RWPE1 (cell line): ENCODE measurements around the gene BABAM2.

ENCODE experiments used
- CTCF ChIA-PET: fragments of 350-600 bp; sonication (Branson Sonifier 250); formaldehyde crosslinking; extraction: SDS; loops from one replicate; lab custom pipeline; 2021; lab: Yijun Ruan, JAX
- POLR2A ChIA-PET: fragments of 400-600 bp; formaldehyde crosslinking; extraction: SDS; loops from one replicate; lab custom pipeline; 2020; ENCODE audit warnings: antibody characterized with exemption; ENCODE audit not compliant: low non-redundant PET; lab: Yijun Ruan, JAX
- DNase-seq: peaks from one replicate; pipeline ENCODE4 v3.0.0; 2012; ENCODE audit warnings: low spot score
- H3K27ac ChIP-seq: fragments of 450-650 bp; 2 replicates; pipeline ENCODE4 v1.5.1; 2017
- CTCF ChIP-seq: fragments of 450-650 bp; conservative IDR thresholded peaks from 2 replicates; pipeline ENCODE4 v1.5.1; 2017; ENCODE audit warnings: low read depth, mild to moderate bottlenecking

Gene BABAM2

DNA sequence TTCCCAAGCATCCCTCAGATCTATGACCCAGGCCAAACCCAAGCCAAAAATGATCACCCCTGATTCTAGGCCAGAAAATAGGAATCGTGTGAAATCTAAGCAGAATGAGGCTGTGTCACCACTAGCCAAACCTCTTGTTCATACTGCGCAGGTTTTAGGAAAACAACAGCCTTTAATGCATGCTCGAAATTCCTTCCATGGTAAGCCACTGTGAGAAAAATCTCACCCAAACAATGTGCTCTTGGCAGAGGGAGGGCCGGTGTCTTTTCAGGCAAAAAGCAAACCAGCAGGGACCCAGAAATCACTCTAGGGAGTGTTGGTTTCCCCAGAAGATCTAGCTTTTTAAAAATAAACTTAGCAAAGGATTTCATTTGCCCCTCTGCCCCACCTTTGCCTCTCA, 430.9 kb downstream of the BABAM2 start:
- DNase-seq = no peak
- ChIA-PET CTCF (interaction anchor here (0.5 kb wide), 1 partner anchor 58 kb away, joined by 3 read pairs; no protein-coding TSS in a partner anchor), POLR2A (no interaction called here)
- TF ChIP-seq CTCF = no peak
- no peak overlapping the region for H3K27ac ChIP-seq

DNA sequence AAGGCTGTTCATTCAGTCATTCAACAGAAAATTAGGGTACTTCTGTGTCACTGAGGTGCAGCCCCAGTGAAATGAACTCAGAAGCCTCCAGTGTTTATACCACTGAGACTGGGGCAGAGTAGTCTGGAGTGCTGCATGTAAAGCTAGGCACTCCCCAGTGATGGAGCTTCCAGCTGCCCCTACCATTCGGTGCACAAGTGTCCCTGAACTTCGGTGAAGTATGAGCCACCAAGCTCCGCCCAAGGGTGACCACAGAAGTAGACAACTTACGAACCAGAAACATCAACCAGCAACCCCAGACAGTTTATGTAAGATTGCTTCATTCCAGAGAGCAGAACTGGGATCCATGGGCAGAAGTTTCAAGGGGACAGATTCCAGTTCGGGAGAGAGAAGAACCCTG, 431.5 kb downstream of the BABAM2 start:
- ChIA-PET POLR2A (no interaction called here), CTCF (interaction anchor here (0.7 kb wide), 1 partner anchor 545 kb away, joined by 3 read pairs; no protein-coding TSS in a partner anchor)
- TF ChIP-seq CTCF = no peak
- H3K27ac ChIP-seq = no peak overlapping the region
- no peak for DNase-seq

DNA sequence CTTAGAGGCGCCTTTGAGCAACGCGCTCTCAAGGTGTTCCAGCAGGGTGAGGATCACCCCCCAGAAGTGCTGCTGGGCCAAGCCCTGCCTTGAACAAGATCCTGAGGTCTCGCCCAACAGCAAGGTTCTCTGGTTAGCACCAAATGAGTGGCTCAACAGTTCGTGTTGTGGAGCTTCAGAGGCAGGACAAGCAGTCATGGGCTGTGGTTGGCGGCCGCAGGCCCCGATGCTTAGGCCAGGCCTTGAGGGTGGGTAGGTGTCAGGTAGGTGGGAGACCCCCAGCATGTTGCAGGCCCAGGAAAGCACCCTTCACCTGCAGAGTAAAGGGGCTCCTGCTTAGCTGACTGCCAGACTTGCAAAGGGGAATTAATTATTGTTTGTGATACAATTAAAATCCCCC, 431.9 kb downstream of the BABAM2 start:
- ChIA-PET POLR2A (no interaction called here), CTCF (interaction anchor here (0.7 kb wide), 1 partner anchor 546 kb away, joined by 3 read pairs; no protein-coding TSS in a partner anchor)
- TF ChIP-seq CTCF = no peak
- DNase-seq = no peak
- H3K27ac ChIP-seq = no peak overlapping the region

GRCh38 chr2:28322981-28323396, 432.5 kb downstream of the BABAM2 start:
- ChIA-PET POLR2A (no interaction called here), CTCF (interaction anchor here (0.6 to 0.7 kb wide), 2 partner anchors 272 to 546 kb away, joined by 3 read pairs; no protein-coding TSS in a partner anchor)
- no peak for TF ChIP-seq CTCF
- DNase-seq = no peak
- no peak overlapping the region for H3K27ac ChIP-seq

DNA sequence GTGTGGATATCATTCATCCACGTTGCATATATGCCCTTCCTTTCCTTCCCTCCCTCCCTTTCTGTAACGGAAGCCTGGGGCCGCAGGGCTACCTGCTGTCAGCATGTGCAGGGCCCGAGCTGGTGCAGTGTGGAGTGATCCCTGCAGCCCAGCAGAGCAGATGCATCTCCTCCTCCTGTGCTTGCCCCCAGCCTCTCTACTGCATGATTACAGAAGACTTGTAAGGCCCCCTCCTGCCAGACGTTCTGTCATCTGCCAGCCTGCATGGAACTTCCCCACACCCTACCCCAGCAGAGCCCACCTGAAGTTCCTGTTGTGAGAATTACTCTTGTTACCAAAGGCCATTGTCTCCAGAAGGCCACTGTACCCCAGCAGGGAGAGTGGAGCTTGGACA, 434.6 kb downstream of the BABAM2 start:
- CTCF ChIA-PET = interaction anchor here (0.8 kb wide), 1 partner anchor 11 kb away, joined by 4 read pairs; no protein-coding TSS in a partner anchor
- POLR2A ChIA-PET = no interaction called here
- TF ChIP-seq CTCF = no peak

DNA sequence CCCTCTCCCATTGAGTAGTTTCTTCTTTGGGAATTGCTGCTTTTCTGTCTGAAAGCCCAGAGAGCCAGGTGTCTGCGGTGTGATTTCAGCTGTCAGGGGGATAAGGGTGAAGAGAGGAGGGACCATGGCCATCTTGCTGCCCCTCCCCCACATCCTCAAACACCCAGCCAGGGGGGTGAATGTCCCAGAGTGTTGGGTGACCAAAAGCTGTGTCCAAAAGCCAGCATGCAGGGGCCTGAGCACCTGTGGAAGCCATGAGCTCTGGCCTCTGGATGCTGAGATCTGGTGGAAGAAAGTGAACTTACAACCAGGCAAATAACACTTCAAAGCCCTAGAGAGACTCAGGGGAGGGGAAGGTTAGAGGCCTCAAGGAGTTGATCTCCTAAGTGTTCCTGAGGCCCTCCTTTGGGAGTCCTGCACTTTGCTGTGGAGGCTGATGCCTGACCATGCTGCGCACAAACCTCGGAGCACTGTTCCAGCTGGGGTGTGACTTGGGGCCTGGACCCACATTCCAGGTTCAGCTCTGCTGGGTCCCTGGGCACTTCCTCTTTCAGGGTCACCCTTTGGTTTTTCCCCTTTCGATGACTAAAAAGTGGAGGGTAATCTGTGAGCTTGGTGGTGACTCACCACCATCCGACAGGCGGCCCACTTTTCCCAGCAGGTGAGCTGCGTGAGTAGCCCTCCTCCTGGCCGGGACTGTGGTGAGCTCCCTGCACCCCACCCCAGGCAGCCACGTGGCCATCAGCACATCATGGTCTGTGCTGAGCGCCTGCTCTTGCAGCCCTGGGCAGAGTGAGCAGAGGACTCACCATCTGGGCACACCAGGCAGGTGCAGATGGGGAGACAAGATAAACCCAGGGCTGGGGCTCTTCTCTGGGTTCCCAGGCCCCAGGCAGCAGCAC, 435.3 kb downstream of the BABAM2 start:
- ChIA-PET CTCF (interaction anchor here (0.8 kb wide), 1 partner anchor 12 kb away, joined by 4 read pairs; no protein-coding TSS in a partner anchor), POLR2A (no interaction called here)
- peak overlapping the region; percentile 9; the same call in 1 of the 2 replicates for H3K27ac ChIP-seq
- TF ChIP-seq CTCF = no peak
- DNase-seq = no peak

More for the DNA sequence above, 434.6 kb downstream of the BABAM2 start:
- no peak overlapping the region; the same call in 1 of the 2 replicates for H3K27ac ChIP-seq
- no peak for DNase-seq
